Measurements from ENCODE around the gene SLC45A2.
A peak's percentile ranks its signal among the peaks of the same experiment; 100 is the strongest.
"Not testable (repeated sequence)": the region's sequence is repeated elsewhere in the genome, so short reads cannot be mapped to it uniquely, and the experiment has no call there.

The SLC45A2 gene

DNA sequence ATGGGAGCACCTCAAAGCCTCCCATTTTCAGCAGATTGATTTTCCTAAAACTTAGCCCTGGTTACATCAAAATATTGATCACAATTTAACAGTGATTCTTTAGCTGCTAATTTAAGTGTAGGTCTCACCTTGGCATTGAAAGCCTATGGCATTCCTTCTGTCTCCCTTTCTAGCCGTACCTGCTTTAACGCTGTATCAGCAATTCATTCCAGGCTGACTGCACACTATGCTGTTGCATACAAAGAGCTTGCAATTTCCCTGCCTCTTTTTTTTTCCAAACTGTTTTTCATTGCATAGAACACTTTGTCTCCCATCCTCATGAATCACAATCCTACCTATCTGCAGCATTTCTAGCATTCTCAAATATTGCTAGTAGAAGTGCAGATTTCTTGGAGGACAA is 32.3 kb upstream of the SLC45A2 start:
- Histone ChIP-seq H3K4me1 (ENCODE audit: control insufficient read depth, insufficient read depth, low read length) (no peaks in the 10 kb centered on the region), H3K36me3 (ENCODE audit: control insufficient read depth in 2 of 2, insufficient read depth in 2 of 2, low read length in 2 of 2) (no peaks in the 10 kb centered on the region), H3K4me3 (ENCODE audit: low read length in 2 of 2) (no peak overlapping the region), H3K27me3 (ENCODE audit: control insufficient read depth in 1 of 2, insufficient read depth in 2 of 2, low read length in 2 of 2) (no peaks in the 10 kb centered on the region), H3K9ac (ENCODE audit: low read length in 2 of 2) (no peak overlapping the region), H3K27ac (ENCODE audit: low read length) (no peak overlapping the region), H3K9me3 (ENCODE audit: control insufficient read depth in 2 of 2, low read length in 2 of 2) (no peaks in the 10 kb centered on the region)

DNA sequence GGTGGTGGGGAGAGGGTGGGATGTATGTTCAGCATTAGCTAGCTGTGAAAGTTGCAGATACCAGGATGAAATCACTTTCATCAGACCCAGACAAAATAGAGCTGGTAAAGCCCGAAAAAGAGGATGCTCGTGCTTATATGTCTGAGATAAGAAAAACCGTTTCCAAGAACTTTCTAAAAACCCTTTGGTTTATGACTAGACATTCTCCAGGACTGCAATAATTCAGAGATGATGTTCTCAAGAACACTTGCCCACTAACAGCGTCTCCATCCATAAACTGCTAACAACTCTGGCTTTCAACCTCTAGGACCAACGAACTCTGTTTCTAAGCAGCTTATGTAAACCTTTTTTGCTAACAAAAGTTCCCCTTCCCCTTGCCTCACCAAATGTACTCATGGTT is 31.7 kb upstream of the SLC45A2 start:
- Histone ChIP-seq H3K9me3 (ENCODE audit: control insufficient read depth in 2 of 2, low read length in 2 of 2) (no peaks in the 10 kb centered on the region), H3K27me3 (ENCODE audit: control insufficient read depth in 1 of 2, insufficient read depth in 2 of 2, low read length in 2 of 2) (no peaks in the 10 kb centered on the region), H3K9ac (ENCODE audit: low read length in 2 of 2) (no peak overlapping the region), H3K27ac (ENCODE audit: low read length) (no peak overlapping the region), H3K36me3 (ENCODE audit: control insufficient read depth in 2 of 2, insufficient read depth in 2 of 2, low read length in 2 of 2) (no peaks in the 10 kb centered on the region), H3K4me3 (ENCODE audit: low read length in 2 of 2) (no peak overlapping the region), H3K4me1 (ENCODE audit: control insufficient read depth, insufficient read depth, low read length) (no peaks in the 10 kb centered on the region)

- H3K9me3 ChIP-seq (ENCODE audit: control insufficient read depth in 2 of 2, low read length in 2 of 2) = no peaks in the 10 kb centered on the region
- no peak overlapping the region for H3K4me3 ChIP-seq (ENCODE audit: low read length in 2 of 2)
- no peaks in the 10 kb centered on the region for H3K4me1 ChIP-seq (ENCODE audit: control insufficient read depth, insufficient read depth, low read length)
- no peaks in the 10 kb centered on the region for H3K36me3 ChIP-seq (ENCODE audit: control insufficient read depth in 2 of 2, insufficient read depth in 2 of 2, low read length in 2 of 2)
- H3K27me3 ChIP-seq (ENCODE audit: control insufficient read depth in 1 of 2, insufficient read depth in 2 of 2, low read length in 2 of 2) = no peaks in the 10 kb centered on the region
- H3K9ac ChIP-seq (ENCODE audit: low read length in 2 of 2) = no peak overlapping the region
- H3K27ac ChIP-seq (ENCODE audit: low read length) = no peak overlapping the region
Measured at GRCh38 chr5:34015120-34015822, 30.8 kb upstream of the SLC45A2 start.

GRCh38 chr5:34014626-34015025 is 30.1 kb upstream of the SLC45A2 start:
- no peaks in the 10 kb centered on the region for H3K36me3 ChIP-seq (ENCODE audit: control insufficient read depth in 2 of 2, insufficient read depth in 2 of 2, low read length in 2 of 2)
- no peak overlapping the region for H3K27ac ChIP-seq (ENCODE audit: low read length)
- no peaks in the 10 kb centered on the region for H3K27me3 ChIP-seq (ENCODE audit: control insufficient read depth in 1 of 2, insufficient read depth in 2 of 2, low read length in 2 of 2)
- H3K9ac ChIP-seq (ENCODE audit: low read length in 2 of 2) = no peak overlapping the region
- no peaks in the 10 kb centered on the region for H3K9me3 ChIP-seq (ENCODE audit: control insufficient read depth in 2 of 2, low read length in 2 of 2)
- H3K4me3 ChIP-seq (ENCODE audit: low read length in 2 of 2) = no peak overlapping the region
- H3K4me1 ChIP-seq (ENCODE audit: control insufficient read depth, insufficient read depth, low read length) = no peaks in the 10 kb centered on the region

- Histone ChIP-seq H3K27ac (ENCODE audit: low read length) (no peak overlapping the region), H3K9me3 (ENCODE audit: control insufficient read depth in 2 of 2, low read length in 2 of 2) (no peaks in the 10 kb centered on the region), H3K4me3 (ENCODE audit: low read length in 2 of 2) (no peak overlapping the region), H3K27me3 (ENCODE audit: control insufficient read depth in 1 of 2, insufficient read depth in 2 of 2, low read length in 2 of 2) (no peaks in the 10 kb centered on the region), H3K4me1 (ENCODE audit: control insufficient read depth, insufficient read depth, low read length) (no peaks in the 10 kb centered on the region), H3K9ac (ENCODE audit: low read length in 2 of 2) (no peak overlapping the region), H3K36me3 (ENCODE audit: control insufficient read depth in 2 of 2, insufficient read depth in 2 of 2, low read length in 2 of 2) (no peaks in the 10 kb centered on the region)
Measured at GRCh38 chr5:34013547-34013946, 29.1 kb upstream of the SLC45A2 start.

DNA sequence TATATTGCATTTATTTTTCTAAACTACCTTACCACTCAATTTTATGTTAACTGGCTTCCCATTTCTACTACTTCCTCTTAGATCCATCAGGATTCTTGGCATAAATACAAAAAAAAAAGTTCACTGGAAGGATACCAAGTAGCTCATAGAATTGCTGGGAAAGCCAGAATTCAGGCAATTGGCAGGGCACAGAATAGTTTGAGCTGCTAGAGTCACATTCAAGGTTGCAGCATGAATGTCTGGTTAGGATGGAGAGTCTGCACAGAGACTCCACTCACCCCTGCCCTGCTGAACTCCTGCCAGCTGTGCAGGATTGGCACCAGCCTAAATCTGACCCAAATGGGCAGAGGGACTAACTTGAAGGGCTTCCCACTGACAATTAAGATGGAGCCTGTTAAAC is 28.3 kb upstream of the SLC45A2 start:
- no peak overlapping the region for H3K27ac ChIP-seq (ENCODE audit: low read length)
- no peaks in the 10 kb centered on the region for H3K9me3 ChIP-seq (ENCODE audit: control insufficient read depth in 2 of 2, low read length in 2 of 2)
- no peaks in the 10 kb centered on the region for H3K36me3 ChIP-seq (ENCODE audit: control insufficient read depth in 2 of 2, insufficient read depth in 2 of 2, low read length in 2 of 2)
- no peak overlapping the region for H3K4me3 ChIP-seq (ENCODE audit: low read length in 2 of 2)
- H3K9ac ChIP-seq (ENCODE audit: low read length in 2 of 2) = no peak overlapping the region
- H3K4me1 ChIP-seq (ENCODE audit: control insufficient read depth, insufficient read depth, low read length) = no peaks in the 10 kb centered on the region
- H3K27me3 ChIP-seq (ENCODE audit: control insufficient read depth in 1 of 2, insufficient read depth in 2 of 2, low read length in 2 of 2) = no peaks in the 10 kb centered on the region

DNA sequence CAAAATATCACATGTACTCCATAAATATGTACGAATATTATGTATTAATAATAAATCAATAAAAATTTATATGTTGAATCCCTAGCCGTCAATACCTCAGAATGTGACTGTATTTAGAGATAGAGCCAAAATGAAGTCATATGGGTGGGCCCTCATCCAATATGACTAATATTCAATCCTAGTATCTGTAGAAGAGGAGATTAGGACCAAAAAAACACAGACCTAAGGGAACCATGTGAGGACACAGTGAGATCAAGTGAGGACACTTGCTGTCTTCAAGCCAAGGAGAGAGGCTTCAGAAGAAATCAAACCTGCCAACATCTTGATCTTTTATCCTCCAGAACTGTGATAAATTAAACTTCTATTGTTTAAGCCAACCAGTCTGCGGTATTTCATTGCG is 27.0 kb upstream of the SLC45A2 start:
- no peak overlapping the region for H3K9ac ChIP-seq (ENCODE audit: low read length in 2 of 2)
- H3K27me3 ChIP-seq (ENCODE audit: control insufficient read depth in 1 of 2, insufficient read depth in 2 of 2, low read length in 2 of 2) = no peaks in the 10 kb centered on the region
- peaks cover 6% of the 10 kb centered on the region for H3K4me1 ChIP-seq (ENCODE audit: control insufficient read depth, insufficient read depth, low read length)

GRCh38 chr5:34010146-34010545 is 25.7 kb upstream of the SLC45A2 start:
- H3K9me3 ChIP-seq (ENCODE audit: control insufficient read depth in 2 of 2, low read length in 2 of 2); H3K27me3 ChIP-seq (ENCODE audit: control insufficient read depth in 1 of 2, insufficient read depth in 2 of 2, low read length in 2 of 2); H3K4me3 ChIP-seq (ENCODE audit: low read length in 2 of 2); H3K36me3 ChIP-seq (ENCODE audit: control insufficient read depth in 2 of 2, insufficient read depth in 2 of 2, low read length in 2 of 2); H3K9ac ChIP-seq (ENCODE audit: low read length in 2 of 2); H3K27ac ChIP-seq (ENCODE audit: low read length); H3K4me1 ChIP-seq (ENCODE audit: control insufficient read depth, insufficient read depth, low read length): not testable (repeated sequence)

More for the DNA sequence above, 27.0 kb upstream of the SLC45A2 start:
- no peak overlapping the region for H3K27ac ChIP-seq (ENCODE audit: low read length)
- H3K9me3 ChIP-seq (ENCODE audit: control insufficient read depth in 2 of 2, low read length in 2 of 2) = no peaks in the 10 kb centered on the region
- H3K36me3 ChIP-seq (ENCODE audit: control insufficient read depth in 2 of 2, insufficient read depth in 2 of 2, low read length in 2 of 2) = no peaks in the 10 kb centered on the region
- no peak overlapping the region for H3K4me3 ChIP-seq (ENCODE audit: low read length in 2 of 2)

DNA sequence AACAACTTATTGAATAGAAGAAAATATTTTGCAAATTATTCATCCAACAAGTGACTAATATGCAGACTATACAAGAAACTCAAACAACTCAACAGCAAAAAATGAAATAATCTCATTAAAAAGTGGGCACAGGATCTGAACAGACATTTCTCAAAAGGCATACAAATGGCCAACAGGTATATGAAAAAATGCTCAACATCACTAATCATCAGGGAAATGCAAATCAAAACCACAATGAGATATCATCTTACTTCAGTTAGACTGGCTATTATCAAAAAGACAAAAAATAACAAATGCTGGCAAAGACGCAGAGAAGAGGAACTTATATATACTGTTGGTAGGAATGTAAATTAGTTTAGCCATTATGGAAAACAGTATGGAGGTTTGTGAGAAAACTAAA is 25.1 kb upstream of the SLC45A2 start:
- no peak overlapping the region for H3K4me3 ChIP-seq (ENCODE audit: low read length in 2 of 2)
- H3K9ac ChIP-seq (ENCODE audit: low read length in 2 of 2) = no peak overlapping the region
- H3K27me3 ChIP-seq (ENCODE audit: control insufficient read depth in 1 of 2, insufficient read depth in 2 of 2, low read length in 2 of 2) = no peaks in the 10 kb centered on the region
- H3K4me1 ChIP-seq (ENCODE audit: control insufficient read depth, insufficient read depth, low read length) = peaks cover 6% of the 10 kb centered on the region
- H3K27ac ChIP-seq (ENCODE audit: low read length) = no peak overlapping the region
- no peaks in the 10 kb centered on the region for H3K9me3 ChIP-seq (ENCODE audit: control insufficient read depth in 2 of 2, low read length in 2 of 2)
- H3K36me3 ChIP-seq (ENCODE audit: control insufficient read depth in 2 of 2, insufficient read depth in 2 of 2, low read length in 2 of 2) = no peaks in the 10 kb centered on the region

DNA sequence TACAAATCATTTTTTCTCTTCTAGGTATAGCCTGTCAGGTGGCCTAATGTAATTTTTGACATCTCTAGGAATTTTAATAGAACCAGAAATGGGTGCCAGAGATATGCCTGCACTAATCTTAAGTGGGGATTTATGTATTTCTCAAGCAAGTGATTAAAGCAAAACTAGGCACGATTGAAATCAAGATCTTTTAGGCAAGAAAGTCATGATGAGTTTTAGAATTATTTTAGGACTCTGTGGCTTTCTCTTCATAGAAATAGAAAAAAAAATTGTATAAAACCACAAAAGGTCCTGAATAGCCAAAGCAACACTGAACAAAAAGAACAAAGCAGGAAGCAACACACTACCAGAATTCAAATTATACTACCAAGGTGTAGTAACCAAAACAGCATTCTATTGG is 24.3 kb upstream of the SLC45A2 start:
- Histone ChIP-seq H3K9ac (ENCODE audit: low read length in 2 of 2) (peak overlapping the region; percentile 84 to 88), H3K27ac (ENCODE audit: low read length) (peak overlapping the region; percentile 84), H3K4me1 (ENCODE audit: control insufficient read depth, insufficient read depth, low read length) (peaks cover 6% of the 10 kb centered on the region), H3K27me3 (ENCODE audit: control insufficient read depth in 1 of 2, insufficient read depth in 2 of 2, low read length in 2 of 2) (no peaks in the 10 kb centered on the region), H3K36me3 (ENCODE audit: control insufficient read depth in 2 of 2, insufficient read depth in 2 of 2, low read length in 2 of 2) (peaks cover 2 to 3% of the 10 kb centered on the region in 2 donors), H3K9me3 (ENCODE audit: control insufficient read depth in 2 of 2, low read length in 2 of 2) (no peaks in the 10 kb centered on the region), H3K4me3 (ENCODE audit: low read length in 2 of 2) (peak overlapping the region; percentile 82 to 97)
